Thoracic aorta (tissue), 2 donors: Measurements from ENCODE around the gene STIM1. TPM values are rescaled to one million over a fixed set of nuclear protein-coding genes. Genes with fewer than 3 reads are reported as not detected.

Experiments used
- ATAC-seq: fragments of 150-250 bp; one replicate; pipeline ENCODE4 v1.8.0; 2017; ENCODE audit warnings: low read depth; ENCODE audit not compliant: insufficient number of reproducible peaks, low FRiP score
- DNase-seq: peaks from one replicate; pipeline ENCODE4 v3.0.0-alpha.2; 2020; ENCODE audit warnings: low spot score
- H3K27ac ChIP-seq, 2 donors: fragments of 200-600 bp; sonication (generic); 1 replicate in 1 of 2; 2 replicates in 1 of 2; pipeline ENCODE4 v1.5.1; 2016; ENCODE audit warnings: mild to moderate bottlenecking in 2 of 2, moderate library complexity in 2 of 2
- H3K27me3 ChIP-seq: fragments of 200-600 bp; sonication (generic); replicated peaks from 2 replicates; pipeline ENCODE4 v1.6.0; 2016; ENCODE audit warnings: mild to moderate bottlenecking; ENCODE audit not compliant: insufficient read depth
- H3K36me3 ChIP-seq: fragments of 200-600 bp; sonication (generic); one replicate; pipeline ENCODE4 v1.5.1; 2016
- H3K4me1 ChIP-seq, 2 donors: fragments of 200-600 bp; sonication (generic); 1 replicate in 1 of 2; 2 replicates in 1 of 2; pipeline versions ENCODE4 v1.5.1 to v1.6.0; 2016; ENCODE audit warnings: low read depth in 2 of 2, mild to moderate bottlenecking in 1 of 2; ENCODE audit not compliant: control insufficient read depth in 1 of 2
- H3K4me3 ChIP-seq: fragments of 200-600 bp; sonication (generic); 2 replicates; pipeline ENCODE4 v1.5.1; 2016; ENCODE audit warnings: mild to moderate bottlenecking
- H3K9me3 ChIP-seq: fragments of 200-600 bp; sonication (generic); 2 replicates; pipeline ENCODE4 v1.5.1; 2016
- CTCF ChIP-seq: fragments of 200-600 bp; sonication (generic); IDR thresholded peaks from one replicate; pipeline ENCODE4 v1.5.1; 2019; ENCODE audit warnings: antibody characterized with exemption
- total RNA-seq, 2 donors: library from RNA; depleted of rRNA; stranded (reverse); fragments of >200 nt; gene quantifications; one replicate each; pipeline versions ENCODE4 v1.1.0 to v1.2.3, GENCODE V29; 2016

The STIM1 gene
- total RNA-seq, 2 donors from 2014 or later, result 53.8 to 63.0 TPM

- ATAC-seq (no peak), DNase-seq (no peak)
- TF ChIP-seq CTCF, result no peak
- Histone ChIP-seq H3K27me3 (no peaks in the 10 kb centered on the region), H3K36me3 (no peaks in the 10 kb centered on the region), H3K4me3 (no peak overlapping the region), H3K9me3 (no peaks in the 10 kb centered on the region), H3K27ac (no peak overlapping the region), H3K4me1 (peaks cover 0 to 19% of the 10 kb centered on the region in 2 donors)
These were observed 130.8 kb downstream of the STIM1 start for GRCh38 chr11:3986301-3986700.

GRCh38 chr11:3989276-3989920 is 133.9 kb downstream of the STIM1 start:
- H3K36me3 ChIP-seq, result no peaks in the 10 kb centered on the region
- DNase-seq (no peak), ATAC-seq (no peak)
- peaks cover 0 to 13% of the 10 kb centered on the region in 2 donors for H3K4me1 ChIP-seq
- no peaks in the 10 kb centered on the region for H3K27me3 ChIP-seq
- H3K4me3 ChIP-seq, result no peak overlapping the region
- H3K9me3 ChIP-seq, result peaks cover 4% of the 10 kb centered on the region
- no peak overlapping the region for H3K27ac ChIP-seq
- no peak for TF ChIP-seq CTCF

DNA sequence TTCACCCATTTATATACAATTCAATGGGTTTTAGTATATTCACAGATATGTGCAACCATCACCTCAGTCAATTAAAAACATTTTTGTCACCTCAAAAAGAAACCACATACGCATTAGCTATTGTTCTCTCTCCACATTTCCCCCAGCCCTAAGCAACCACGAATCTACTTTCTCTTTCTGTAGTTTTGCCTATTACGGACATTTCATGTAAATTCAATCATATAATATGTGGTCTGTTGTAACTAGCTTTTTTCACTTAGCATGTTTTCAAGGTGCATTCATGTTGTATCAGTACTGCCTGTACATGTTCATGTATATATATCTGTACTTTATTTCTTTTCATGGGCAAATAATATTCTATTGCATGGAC is 134.4 kb downstream of the STIM1 start:
- no peak overlapping the region for H3K27ac ChIP-seq
- TF ChIP-seq CTCF, result no peak

DNA sequence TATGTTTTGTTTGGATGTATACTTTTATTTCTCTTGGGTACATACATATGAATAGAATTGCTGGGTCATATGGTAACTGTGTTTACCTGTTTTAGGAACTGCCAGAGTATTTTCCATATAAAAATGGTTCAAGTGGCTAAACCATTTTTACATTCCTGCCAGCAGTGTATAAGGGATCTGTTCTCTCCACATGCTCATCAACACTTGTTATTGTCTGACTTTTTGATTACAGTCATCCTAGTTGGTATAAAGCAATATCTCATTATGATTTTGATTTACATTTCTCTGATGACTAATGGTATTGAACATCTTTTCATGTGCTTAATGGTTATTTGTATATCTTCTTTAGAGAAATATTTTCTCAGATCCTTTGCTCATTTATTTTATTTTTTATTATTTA is 134.9 kb downstream of the STIM1 start:
- Histone ChIP-seq H3K36me3 (no peaks in the 10 kb centered on the region), H3K4me1 (peaks cover 0 to 10% of the 10 kb centered on the region in 2 donors), H3K27ac (no peak overlapping the region), H3K9me3 (peaks cover 4% of the 10 kb centered on the region), H3K4me3 (no peak overlapping the region), H3K27me3 (no peaks in the 10 kb centered on the region)
- TF ChIP-seq CTCF, result no peak
- ATAC-seq, result no peak
- no peak for DNase-seq

More for the DNA sequence above, 134.4 kb downstream of the STIM1 start:
- DNase-seq (no peak), ATAC-seq (no peak)
- peaks cover 0 to 13% of the 10 kb centered on the region in 2 donors for H3K4me1 ChIP-seq
- H3K9me3 ChIP-seq, result peaks cover 4% of the 10 kb centered on the region
- H3K27me3 ChIP-seq, result no peaks in the 10 kb centered on the region
- H3K36me3 ChIP-seq, result no peaks in the 10 kb centered on the region
- no peak overlapping the region for H3K4me3 ChIP-seq

DNA sequence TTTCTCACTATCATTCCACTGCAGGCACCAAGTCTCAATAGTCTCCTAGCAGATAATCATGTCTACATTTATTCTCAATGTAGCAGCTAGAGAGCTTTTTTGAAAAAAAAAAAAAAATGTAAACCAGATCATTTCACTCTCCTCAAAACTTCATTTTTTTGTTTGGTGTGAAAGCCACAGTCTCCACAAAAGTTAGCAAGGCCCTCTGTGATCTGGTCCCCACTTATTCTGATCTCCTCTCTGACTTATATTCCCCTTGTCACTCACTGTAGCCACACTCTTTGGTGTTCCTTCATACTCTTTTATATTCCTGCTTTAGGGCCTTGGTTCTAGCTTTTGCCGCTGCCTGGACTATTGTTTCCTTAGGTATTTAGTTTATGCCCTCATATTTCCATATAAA is 137.5 kb downstream of the STIM1 start:
- no peak for TF ChIP-seq CTCF
- H3K27me3 ChIP-seq, result no peaks in the 10 kb centered on the region
- no peak overlapping the region for H3K27ac ChIP-seq

More for the DNA sequence above, 137.5 kb downstream of the STIM1 start:
- Histone ChIP-seq H3K9me3 (peaks cover 4% of the 10 kb centered on the region), H3K4me1 (peaks cover 5 to 16% of the 10 kb centered on the region in 2 donors), H3K36me3 (no peaks in the 10 kb centered on the region), H3K4me3 (no peak overlapping the region)
- ATAC-seq (no peak), DNase-seq (no peak)
